ENCODE data around the gene TRIP12.
"Not testable (repeated sequence)": the region's sequence is repeated elsewhere in the genome, so short reads cannot be mapped to it uniquely, and the experiment has no call there.

TRIP12 gene

DNA sequence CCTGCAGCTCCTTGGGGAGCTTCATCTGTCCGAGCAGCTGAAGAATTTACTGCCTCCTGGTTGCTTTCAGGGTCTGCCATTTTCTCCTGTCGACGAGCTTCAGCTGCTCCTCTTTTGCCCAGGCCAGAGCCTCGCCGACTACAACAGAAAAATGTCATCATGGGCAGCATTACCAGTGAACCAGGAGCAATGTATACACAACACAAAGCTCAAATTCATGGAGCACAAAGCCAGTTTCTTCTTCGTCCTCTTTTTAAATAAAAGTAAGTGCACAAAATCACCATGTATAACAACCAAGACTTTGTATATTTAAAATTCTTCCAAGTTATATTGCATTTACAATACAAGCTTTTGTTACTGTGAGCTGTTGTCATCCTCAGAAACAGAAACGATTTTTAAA, 85.0 kb downstream of the TRIP12 start:
- Histone ChIP-seq H3K9me3 (ENCODE audit: insufficient read depth, low read depth, low read length) (no peaks in the 10 kb centered on the region), H3K79me2 (ENCODE audit: insufficient read depth, low read length) (peaks cover 34% of the 10 kb centered on the region), H3K9me2 (replicated peaks; ENCODE audit: low read depth, low read length) (no peaks in the 10 kb centered on the region), H3K4me2 (ENCODE audit: low read depth, low read length, poor library complexity, severe bottlenecking) (no peak overlapping the region), H4K20me1 (ENCODE audit: insufficient read depth, low read length, poor library complexity, severe bottlenecking) (peaks cover 36% of the 10 kb centered on the region), H2AFZ (ENCODE audit: low read length) (no peak overlapping the region), H3K36me3 (ENCODE audit: insufficient read depth, low read length) (peaks cover 71% of the 10 kb centered on the region; the same call in 1 of the 2 replicates), H3K27me3 (ENCODE audit: insufficient read depth, low read length, poor library complexity, severe bottlenecking) (no peaks in the 10 kb centered on the region), H3K9ac (ENCODE audit: low read depth, low read length, poor library complexity, severe bottlenecking) (no peak overlapping the region), H3K4me1 (ENCODE audit: insufficient read depth, low read length, poor library complexity, severe bottlenecking) (peaks cover 18% of the 10 kb centered on the region), H3K4me3 (ENCODE audit: low read length, poor library complexity, severe bottlenecking) (no peak overlapping the region), H3F3A (ENCODE audit: low read depth) (no peaks in the 10 kb centered on the region)
- TF ChIP-seq, protein P1, sequence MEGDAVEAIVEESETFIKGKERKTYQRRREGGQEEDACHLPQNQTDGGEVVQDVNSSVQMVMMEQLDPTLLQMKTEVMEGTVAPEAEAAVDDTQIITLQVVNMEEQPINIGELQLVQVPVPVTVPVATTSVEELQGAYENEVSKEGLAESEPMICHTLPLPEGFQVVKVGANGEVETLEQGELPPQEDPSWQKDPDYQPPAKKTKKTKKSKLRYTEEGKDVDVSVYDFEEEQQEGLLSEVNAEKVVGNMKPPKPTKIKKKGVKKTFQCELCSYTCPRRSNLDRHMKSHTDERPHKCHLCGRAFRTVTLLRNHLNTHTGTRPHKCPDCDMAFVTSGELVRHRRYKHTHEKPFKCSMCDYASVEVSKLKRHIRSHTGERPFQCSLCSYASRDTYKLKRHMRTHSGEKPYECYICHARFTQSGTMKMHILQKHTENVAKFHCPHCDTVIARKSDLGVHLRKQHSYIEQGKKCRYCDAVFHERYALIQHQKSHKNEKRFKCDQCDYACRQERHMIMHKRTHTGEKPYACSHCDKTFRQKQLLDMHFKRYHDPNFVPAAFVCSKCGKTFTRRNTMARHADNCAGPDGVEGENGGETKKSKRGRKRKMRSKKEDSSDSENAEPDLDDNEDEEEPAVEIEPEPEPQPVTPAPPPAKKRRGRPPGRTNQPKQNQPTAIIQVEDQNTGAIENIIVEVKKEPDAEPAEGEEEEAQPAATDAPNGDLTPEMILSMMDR (conservative IDR thresholded peaks at IDR 0.05; ENCODE audit: low read length) = no peak
- TF ChIP-seq EZH2phosphoT487 (IDR thresholded peaks at IDR 0.05; ENCODE audit: borderline replicate concordance) = no peak

DNA sequence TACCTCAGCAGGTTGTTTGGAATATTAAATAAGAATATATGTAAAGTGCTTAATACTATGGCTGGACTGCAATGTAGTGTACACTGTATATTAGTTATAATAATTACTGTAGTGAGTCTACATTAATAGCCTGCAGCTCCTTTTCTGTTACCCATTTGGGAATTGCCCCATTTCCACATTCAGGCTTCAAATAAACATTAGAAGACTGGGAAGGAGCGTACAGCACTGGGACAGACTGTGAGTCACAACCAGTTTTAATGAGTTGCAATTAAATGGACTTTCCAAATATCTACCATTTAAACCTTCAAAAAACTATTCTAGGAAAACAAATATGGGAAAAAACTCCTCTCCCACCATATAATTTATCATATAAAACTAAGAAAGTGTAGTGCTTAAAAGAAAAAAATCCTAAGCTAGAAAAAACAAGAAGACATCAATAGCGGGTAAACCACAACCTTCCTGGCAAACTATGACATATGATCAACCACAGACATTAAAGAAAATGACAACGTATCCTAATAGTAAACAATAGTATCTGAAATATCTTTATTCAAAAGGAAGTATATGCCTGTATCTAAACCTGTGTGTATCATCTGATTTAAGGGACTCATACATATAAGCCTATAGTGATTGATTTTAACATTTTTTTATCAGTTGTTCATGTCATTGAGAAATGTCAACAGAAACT, 86.1 kb downstream of the TRIP12 start:
- Histone ChIP-seq H2AFZ (ENCODE audit: low read length) (no peak overlapping the region), H3K4me1 (ENCODE audit: insufficient read depth, low read length, poor library complexity, severe bottlenecking) (peaks cover 18% of the 10 kb centered on the region), H3K9ac (ENCODE audit: low read depth, low read length, poor library complexity, severe bottlenecking) (no peak overlapping the region), H3K9me3 (ENCODE audit: insufficient read depth, low read depth, low read length) (no peaks in the 10 kb centered on the region), H3K4me3 (ENCODE audit: low read length, poor library complexity, severe bottlenecking) (no peak overlapping the region), H4K20me1 (ENCODE audit: insufficient read depth, low read length, poor library complexity, severe bottlenecking) (peaks cover 36% of the 10 kb centered on the region), H3K79me2 (ENCODE audit: insufficient read depth, low read length) (peaks cover 34% of the 10 kb centered on the region), H3K36me3 (ENCODE audit: insufficient read depth, low read length) (peaks cover 81% of the 10 kb centered on the region; the same call in 1 of the 2 replicates), H3K9me2 (replicated peaks; ENCODE audit: low read depth, low read length) (no peaks in the 10 kb centered on the region), H3F3A (ENCODE audit: low read depth) (no peaks in the 10 kb centered on the region), H3K4me2 (ENCODE audit: low read depth, low read length, poor library complexity, severe bottlenecking) (peak overlapping the region; percentile 16), H3K27me3 (ENCODE audit: insufficient read depth, low read length, poor library complexity, severe bottlenecking) (no peaks in the 10 kb centered on the region)
- TF ChIP-seq EZH2phosphoT487 (IDR thresholded peaks at IDR 0.05; ENCODE audit: borderline replicate concordance) = no peak
- TF ChIP-seq, protein P1 (conservative IDR thresholded peaks at IDR 0.05; ENCODE audit: low read length) = no peak

DNA sequence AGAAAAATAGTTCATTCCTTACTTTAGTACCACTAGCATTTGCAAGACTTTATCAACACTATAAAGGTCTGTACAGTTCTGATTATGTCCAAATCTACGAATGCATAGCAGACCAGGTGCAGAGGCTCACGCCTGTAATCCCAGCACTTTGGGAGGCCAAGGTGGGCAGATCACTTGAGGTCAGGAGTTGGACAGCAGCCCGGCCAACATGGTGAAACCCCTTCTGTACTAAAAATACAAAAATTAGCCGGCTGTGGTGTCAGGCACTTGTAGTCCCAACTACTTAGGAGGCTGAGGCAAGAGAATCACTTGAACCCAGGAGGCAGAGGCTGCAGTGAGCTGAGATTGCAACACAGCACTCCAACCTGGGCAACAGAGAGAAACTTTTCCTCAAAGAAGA, 87.4 kb downstream of the TRIP12 start:
- H3K4me2 ChIP-seq (ENCODE audit: low read depth, low read length, poor library complexity, severe bottlenecking); H3K27me3 ChIP-seq (ENCODE audit: insufficient read depth, low read length, poor library complexity, severe bottlenecking); H3K4me3 ChIP-seq (ENCODE audit: low read length, poor library complexity, severe bottlenecking); H3K9me2 ChIP-seq (replicated peaks; ENCODE audit: low read depth, low read length); H2AFZ ChIP-seq (ENCODE audit: low read length); H3F3A ChIP-seq (ENCODE audit: low read depth); H3K9me3 ChIP-seq (ENCODE audit: insufficient read depth, low read depth, low read length); H3K9ac ChIP-seq (ENCODE audit: low read depth, low read length, poor library complexity, severe bottlenecking): not testable (repeated sequence)
- H4K20me1 ChIP-seq (ENCODE audit: insufficient read depth, low read length, poor library complexity, severe bottlenecking) = peaks cover 36% of the 10 kb centered on the region
- H3K4me1 ChIP-seq (ENCODE audit: insufficient read depth, low read length, poor library complexity, severe bottlenecking) = peaks cover 18% of the 10 kb centered on the region
- H3K79me2 ChIP-seq (ENCODE audit: insufficient read depth, low read length) = peaks cover 34% of the 10 kb centered on the region
- H3K36me3 ChIP-seq (ENCODE audit: insufficient read depth, low read length) = peaks cover 82% of the 10 kb centered on the region

DNA sequence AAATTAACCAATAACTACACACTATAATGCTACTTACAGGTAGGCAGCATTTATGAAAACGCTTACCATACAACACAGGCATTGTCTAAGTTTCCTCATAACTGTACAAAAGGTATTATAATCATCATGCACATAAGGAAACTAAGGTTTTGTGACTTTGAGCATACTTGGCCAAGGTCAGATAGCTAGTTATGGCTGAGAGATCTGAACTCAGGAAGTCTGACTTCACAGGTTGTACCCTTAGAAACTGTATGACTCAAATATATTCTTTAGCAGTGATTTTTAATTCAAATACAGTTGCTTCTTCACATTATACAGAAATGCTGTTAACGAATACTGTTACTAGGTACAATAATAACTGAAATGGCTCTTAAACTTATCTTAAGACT, 89.3 kb downstream of the TRIP12 start:
- Histone ChIP-seq H3K4me1 (ENCODE audit: insufficient read depth, low read length, poor library complexity, severe bottlenecking) (peaks cover 18% of the 10 kb centered on the region), H3F3A (ENCODE audit: low read depth) (no peaks in the 10 kb centered on the region), H3K9ac (ENCODE audit: low read depth, low read length, poor library complexity, severe bottlenecking) (no peak overlapping the region), H3K79me2 (ENCODE audit: insufficient read depth, low read length) (peaks cover 23% of the 10 kb centered on the region), H3K27me3 (ENCODE audit: insufficient read depth, low read length, poor library complexity, severe bottlenecking) (no peaks in the 10 kb centered on the region), H3K4me3 (ENCODE audit: low read length, poor library complexity, severe bottlenecking) (no peak overlapping the region), H3K9me2 (replicated peaks; ENCODE audit: low read depth, low read length) (no peaks in the 10 kb centered on the region), H3K9me3 (ENCODE audit: insufficient read depth, low read depth, low read length) (no peaks in the 10 kb centered on the region), H3K36me3 (ENCODE audit: insufficient read depth, low read length) (peaks cover 85% of the 10 kb centered on the region), H4K20me1 (ENCODE audit: insufficient read depth, low read length, poor library complexity, severe bottlenecking) (peaks cover 36% of the 10 kb centered on the region), H2AFZ (ENCODE audit: low read length) (no peak overlapping the region), H3K4me2 (ENCODE audit: low read depth, low read length, poor library complexity, severe bottlenecking) (no peak overlapping the region)
- no peak for TF ChIP-seq EZH2phosphoT487 (IDR thresholded peaks at IDR 0.05; ENCODE audit: borderline replicate concordance)
- TF ChIP-seq, protein P1 (conservative IDR thresholded peaks at IDR 0.05; ENCODE audit: low read length) = no peak

Data from Loucy (cell line).